Psoas muscle (tissue), 8 donors: ENCODE measurements around the gene CTIF. TPM values are rescaled to one million over a fixed set of nuclear protein-coding genes. Genes with fewer than 3 reads are reported as not detected.

ENCODE experiments used
- ATAC-seq, 4 donors: fragments of 200-7000 bp; cut with Tn5 transposase; one replicate each; pipeline ENCODE4 v1.9.1; 2020; ENCODE audit warnings: moderate library complexity in 3 of 4, mild to moderate bottlenecking in 2 of 4
- DNase-seq, 2 donors: peaks; one replicate each; pipeline ENCODE4 v3.0.0-alpha.2; 2020
- H3K27ac ChIP-seq: fragments of 200-600 bp; one replicate; pipeline ENCODE4 v1.8.0; 2022
- H3K27me3 ChIP-seq, 3 donors: fragments of 200-600 bp in 1 of 3; one replicate each; pipeline versions ENCODE4 v1.6.1 to v1.8.0; 2013 to 2022; ENCODE audit warnings: low read length in 2 of 3, mild to moderate bottlenecking in 2 of 3, moderate library complexity in 1 of 3; ENCODE audit not compliant: insufficient read depth in 3 of 3
- H3K36me3 ChIP-seq, 2 donors: fragments of 200-600 bp in 1 of 2; one replicate each; pipeline versions ENCODE4 v1.6.1 to v1.8.0; 2013 to 2022; ENCODE audit warnings: low read depth in 1 of 2, mild to moderate bottlenecking in 1 of 2, moderate library complexity in 1 of 2; ENCODE audit not compliant: insufficient read depth in 1 of 2
- H3K4me1 ChIP-seq: fragments of 200-600 bp; one replicate; pipeline ENCODE4 v1.8.0; 2022
- H3K4me3 ChIP-seq: fragments of 200-600 bp; one replicate; pipeline ENCODE4 v1.8.0; 2022; ENCODE audit warnings: mild to moderate bottlenecking
- H3K9me3 ChIP-seq: fragments of 200-600 bp; one replicate; pipeline ENCODE4 v1.8.0; 2022
- WGBS, 3 donors: extraction: QIAGEN DNeasy Blood & Tissue Kit; methylation state at CpG; one replicate each; pipeline versions ENCODE4 v1.1.6 to v1.1.7; 2013; 5-methylcytosine and 5-hydroxymethylcytosine counted together
- intact Hi-C, 2 donors: fragments of 100-400 bp; cut with DNase I; formaldehyde crosslinking; loops; one replicate each; pipeline versions ENCODE4 v1.11.0 to v1.14.2; 2022
- polyA plus RNA-seq, 3 donors: library from polyadenylated mRNA; stranded (reverse); fragments of 200-250 nt; gene quantifications; one replicate each; pipeline ENCODE4 v1.2.3, GENCODE V29; 2013
- total RNA-seq, 4 donors: library from RNA; stranded (reverse); fragmentation: NEBNext Ultra II Directional in 2 of 4; extraction: Animal tissue kit (Norgen Biotek cat#: 25700) in 2 of 4; gene quantifications; one replicate each; pipeline versions ENCODE4 v1.2.1 to v1.2.4, GENCODE V29; 2021 to 2023
- TF ChIP-seq, protein P1 (sequence below): fragments of 200-600 bp; IDR thresholded peaks from one replicate; pipeline ENCODE4 v1.8.0; 2022; ENCODE audit warnings: antibody characterized with exemption
- donor health status: healthy with polysubstance abuse.
- donor health status: DM: no; HTN: no; CAD: no; lungs with moderate emphysema.
- donor health status: Bipolar disorder and iron deficiency.
- donor health status: healthy.
- donor health status: DM: yes; HTN: yes; CAD: no.
- donor health status: DM: no; HTN: no; CAD: no.
- donor health status: DM: no; HTN: no; CAD: no.
- donor health status: DM: yes; HTN: yes; CAD: no.

CTIF gene
- total and polyA plus RNA-seq, 7 donors: 11.3 to 40.5 (median 26.9) TPM

DNA sequence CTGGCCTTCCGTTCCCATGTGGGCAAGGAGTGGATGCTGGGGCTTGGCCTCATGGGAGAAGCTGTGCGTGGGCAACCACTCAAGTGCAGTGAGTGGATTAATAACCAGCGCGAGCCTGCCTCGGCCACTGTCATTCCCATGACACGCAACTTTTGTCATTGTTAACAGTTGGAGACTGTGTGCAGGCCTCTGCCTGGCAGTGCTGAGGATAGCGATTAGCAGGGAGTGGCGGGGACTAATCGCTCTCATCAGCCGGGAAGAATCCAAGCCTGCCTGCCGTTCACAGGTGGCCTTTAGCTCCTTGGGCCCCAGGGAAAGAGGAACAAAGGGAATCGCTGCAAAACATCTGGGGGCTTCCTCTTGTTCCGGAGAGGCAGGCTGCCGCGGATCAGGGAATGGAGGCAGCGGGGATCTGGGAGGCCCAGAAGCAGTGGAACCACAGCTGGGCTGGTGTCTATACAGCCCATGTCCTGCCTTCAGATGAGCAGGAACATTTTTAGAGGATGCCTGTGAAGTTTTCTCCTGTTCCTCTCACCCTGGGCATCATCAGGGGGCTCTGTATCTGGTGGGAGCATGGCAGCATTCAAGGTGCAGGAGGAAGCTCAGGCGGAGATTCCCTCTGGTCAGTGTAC lies 53.8 kb downstream of the CTIF start:
- DNase-seq (no peak), ATAC-seq (no peak)
- intact Hi-C loops: no loop called here
- TF ChIP-seq, protein P1, sequence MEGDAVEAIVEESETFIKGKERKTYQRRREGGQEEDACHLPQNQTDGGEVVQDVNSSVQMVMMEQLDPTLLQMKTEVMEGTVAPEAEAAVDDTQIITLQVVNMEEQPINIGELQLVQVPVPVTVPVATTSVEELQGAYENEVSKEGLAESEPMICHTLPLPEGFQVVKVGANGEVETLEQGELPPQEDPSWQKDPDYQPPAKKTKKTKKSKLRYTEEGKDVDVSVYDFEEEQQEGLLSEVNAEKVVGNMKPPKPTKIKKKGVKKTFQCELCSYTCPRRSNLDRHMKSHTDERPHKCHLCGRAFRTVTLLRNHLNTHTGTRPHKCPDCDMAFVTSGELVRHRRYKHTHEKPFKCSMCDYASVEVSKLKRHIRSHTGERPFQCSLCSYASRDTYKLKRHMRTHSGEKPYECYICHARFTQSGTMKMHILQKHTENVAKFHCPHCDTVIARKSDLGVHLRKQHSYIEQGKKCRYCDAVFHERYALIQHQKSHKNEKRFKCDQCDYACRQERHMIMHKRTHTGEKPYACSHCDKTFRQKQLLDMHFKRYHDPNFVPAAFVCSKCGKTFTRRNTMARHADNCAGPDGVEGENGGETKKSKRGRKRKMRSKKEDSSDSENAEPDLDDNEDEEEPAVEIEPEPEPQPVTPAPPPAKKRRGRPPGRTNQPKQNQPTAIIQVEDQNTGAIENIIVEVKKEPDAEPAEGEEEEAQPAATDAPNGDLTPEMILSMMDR: no peak
- no peaks in the 10 kb centered on the region for H3K27me3 ChIP-seq
- WGBS, 3 donors: 78 to 87% (median 80%) methylated on average over 16 to 17 of the region's 17 CpGs
- peaks cover 61% of the 10 kb centered on the region for H3K4me1 ChIP-seq
- H3K4me3 ChIP-seq: no peak overlapping the region
- no peaks in the 10 kb centered on the region for H3K9me3 ChIP-seq
- H3K27ac ChIP-seq: peak overlapping the region; percentile 27
- H3K36me3 ChIP-seq: no peaks in the 10 kb centered on the region

DNA sequence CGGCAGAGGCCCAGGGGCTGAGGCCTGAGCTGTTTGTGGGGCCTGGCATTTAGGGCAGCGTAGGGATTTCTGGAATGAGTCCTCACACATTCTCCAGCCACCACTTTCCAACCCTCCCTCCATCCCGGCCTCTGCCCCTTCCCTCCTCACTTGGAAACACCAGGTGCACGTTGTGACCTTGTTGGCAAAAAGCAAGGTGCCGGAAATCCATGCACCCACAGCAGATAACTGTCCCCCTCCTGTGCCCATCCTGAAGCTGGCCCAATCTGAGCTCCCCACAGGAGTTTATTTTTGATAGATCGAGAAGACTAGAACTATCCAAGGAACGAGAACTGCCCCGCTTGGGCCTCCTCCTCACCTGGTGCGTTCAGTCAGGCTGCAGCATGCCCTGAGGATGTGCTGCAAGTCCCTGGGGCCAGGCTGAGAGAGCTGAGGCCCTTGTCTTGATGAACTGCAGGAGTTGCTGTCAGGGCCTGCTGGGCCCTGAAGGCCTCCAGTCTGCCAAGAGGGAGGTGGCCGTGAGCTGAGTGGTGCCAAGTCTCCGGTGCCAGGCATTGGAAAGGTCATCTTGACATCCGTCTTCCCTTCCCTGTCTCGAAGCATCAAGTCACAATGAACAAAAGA lies 55.8 kb downstream of the CTIF start:
- Histone ChIP-seq H3K9me3 (no peaks in the 10 kb centered on the region), H3K36me3 (no peaks in the 10 kb centered on the region), H3K27ac (peak overlapping the region; percentile 58), H3K4me3 (no peak overlapping the region), H3K4me1 (peaks cover 74% of the 10 kb centered on the region), H3K27me3 (no peaks in the 10 kb centered on the region)
- TF ChIP-seq, protein P1: no peak
- DNase-seq: peak in 1 of 2 donors; percentile 69
- ATAC-seq: peak; percentile 38 to 74 (median 68)
- 29 to 45% (median 31%) methylated on average over 13 of the region's 13 CpGs for WGBS, 3 donors
- intact Hi-C loops: loop anchor here in 1 of 2 donors (5.0 kb wide), 1 partner anchor 52 kb away; no protein-coding TSS in a partner anchor

DNA sequence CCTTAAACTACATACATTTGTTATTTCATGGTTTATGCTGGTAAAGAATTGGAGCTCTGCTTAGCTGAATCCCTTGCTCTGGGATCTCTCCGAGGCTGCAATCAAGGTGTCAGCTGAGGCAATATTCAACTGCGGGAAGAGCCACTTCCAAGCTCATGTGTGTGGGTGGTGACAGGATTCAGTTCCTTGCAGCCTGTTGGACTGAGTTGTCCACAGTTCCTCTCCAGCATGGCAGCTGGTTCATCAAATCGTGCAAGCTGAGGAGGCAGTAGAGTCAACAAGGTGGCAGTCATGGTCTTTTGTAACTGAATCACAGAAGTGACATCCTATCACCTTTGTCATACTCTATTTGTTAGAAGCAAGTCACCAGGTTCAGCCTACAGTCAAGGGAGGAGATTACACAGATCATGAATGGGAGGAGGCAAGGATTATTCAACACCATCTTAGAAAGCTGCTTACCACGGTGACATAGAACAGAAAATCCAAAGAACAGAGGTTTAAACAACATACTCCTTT lies 56.9 kb downstream of the CTIF start:
- Histone ChIP-seq H3K27ac (peak overlapping the region; percentile 58), H3K27me3 (no peaks in the 10 kb centered on the region), H3K9me3 (no peaks in the 10 kb centered on the region), H3K4me1 (peaks cover 74% of the 10 kb centered on the region), H3K4me3 (no peak overlapping the region), H3K36me3 (no peaks in the 10 kb centered on the region)
- TF ChIP-seq, protein P1: no peak
- 60 to 84% (median 67%) methylated on average over 4 of the region's 4 CpGs for WGBS, 3 donors
- DNase-seq: no peak
- intact Hi-C loops: loop anchor here in 1 of 2 donors (5.0 kb wide), 1 partner anchor 53 kb away; no protein-coding TSS in a partner anchor
- ATAC-seq: peak; percentile 46 to 73 (median 58)

DNA sequence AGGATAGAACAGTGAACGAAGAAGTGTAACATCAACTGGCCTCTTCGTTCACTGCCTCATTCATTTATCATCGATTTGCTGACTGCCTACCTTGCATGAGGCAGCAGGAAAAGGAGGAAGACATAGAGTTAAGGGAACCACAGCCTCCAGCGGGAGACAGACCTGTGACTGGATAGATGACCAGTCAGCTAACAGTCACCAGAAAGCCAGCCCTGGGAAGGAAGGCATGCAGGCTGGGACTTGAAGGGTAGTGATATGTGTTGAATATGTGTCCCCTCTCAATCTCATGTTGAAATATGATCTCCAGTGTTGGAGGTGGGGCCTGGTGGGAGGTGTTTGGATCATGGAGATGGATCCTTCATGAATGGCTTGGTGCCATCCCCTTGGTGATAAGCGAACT lies 58.3 kb downstream of the CTIF start:
- Histone ChIP-seq H3K36me3 (no peaks in the 10 kb centered on the region), H3K27ac (peak overlapping the region; percentile 19), H3K4me1 (peaks cover 84% of the 10 kb centered on the region), H3K27me3 (no peaks in the 10 kb centered on the region), H3K4me3 (no peak overlapping the region), H3K9me3 (no peaks in the 10 kb centered on the region)
- DNase-seq (no peak), ATAC-seq (no peak)
- 67 to 79% (median 69%) methylated on average over 5 of the region's 5 CpGs for WGBS, 3 donors
- TF ChIP-seq, protein P1: no peak
- intact Hi-C loops: loop anchor here in 1 of 2 donors (5.0 kb wide), 1 partner anchor 55 kb away; no protein-coding TSS in a partner anchor
